HCT116 (cell line): ENCODE data around the gene GABPA.

Experiments
- CEBPB ChIP-seq: IDR thresholded peaks from 2 replicates; pipeline ENCODE4 v1.6.1; 2012; ENCODE audit warnings: low read depth
- EZH2 ChIP-seq: fragments of 200-600 bp; sonication (generic); IDR thresholded peaks from 2 replicates; pipeline ENCODE4 v1.6.1; 2017; ENCODE audit warnings: antibody characterized with exemption, mixed run types
- POLR2A ChIP-seq: IDR thresholded peaks from 2 replicates; pipeline ENCODE4 v1.7.0; 2011; ENCODE audit warnings: borderline replicate concordance; ENCODE audit not compliant: insufficient read depth, insufficient read length; ENCODE audit errors: extremely low read depth
- POLR2AphosphoS5 ChIP-seq: IDR thresholded peaks from 2 replicates; pipeline ENCODE4 v1.6.1; 2011; ENCODE audit warnings: mild to moderate bottlenecking, low read depth, low read length, moderate library complexity
- RAD21 ChIP-seq: IDR thresholded peaks from 2 replicates; pipeline ENCODE4 v1.6.1; 2012; ENCODE audit warnings: low read depth, mild to moderate bottlenecking
- YY1 ChIP-seq: IDR thresholded peaks from 2 replicates; pipeline ENCODE4 v1.6.1; 2011; ENCODE audit warnings: low read length, low read depth, moderate library complexity, mild to moderate bottlenecking; ENCODE audit not compliant: insufficient replicate concordance; ENCODE audit errors: extremely low read depth
- ZNF274 ChIP-seq: fragments of 200-500 bp; sonication (Bioruptor generic); IDR thresholded peaks from 2 replicates; pipeline ENCODE4 v1.6.1; 2014; ENCODE audit warnings: mild to moderate bottlenecking, low read depth, low read length, inconsistent platforms
- TF ChIP-seq, protein P1 (sequence below), 3 experiments: fragments of 200-600 bp in 1 of 3; sonication (generic) in 1 of 3; IDR thresholded peaks in 2 of 3; conservative IDR thresholded peaks in 1 of 3; 2 replicates each; pipeline ENCODE4 v1.5.1; 2012 to 2017; ENCODE audit warnings: low read depth in 2 of 3, low read length in 2 of 3, antibody characterized with exemption in 1 of 3, borderline replicate concordance in 1 of 3, control low read depth in 1 of 3, mild to moderate bottlenecking in 1 of 3, mixed read lengths in 1 of 3, mixed run types in 1 of 3, moderate library complexity in 1 of 3; ENCODE audit not compliant: insufficient read depth in 1 of 3
- TF ChIP-seq, protein P2 (sequence below): IDR thresholded peaks from 2 replicates; pipeline ENCODE4 v1.6.1; 2012

DNA sequence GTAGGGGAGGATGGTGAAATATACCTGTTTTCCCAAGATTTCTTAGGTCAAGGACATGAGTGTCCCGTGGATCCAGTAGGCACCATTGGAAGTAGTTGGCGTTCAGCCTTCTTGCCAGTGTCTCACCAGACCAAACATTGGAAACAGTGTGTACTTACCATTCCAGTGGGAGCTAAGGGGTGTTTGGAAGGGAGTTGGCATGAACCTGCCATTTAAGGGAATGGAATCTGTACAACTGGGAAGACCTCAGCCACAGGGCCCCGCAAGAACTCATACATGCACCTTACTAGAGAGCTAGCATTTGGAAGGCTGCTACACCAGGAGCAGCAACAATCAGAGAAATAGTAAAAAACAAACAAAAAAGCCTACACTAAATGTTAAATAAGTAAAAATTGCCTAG, 12.8 kb upstream of the GABPA start:
- TF ChIP-seq, protein P1, sequence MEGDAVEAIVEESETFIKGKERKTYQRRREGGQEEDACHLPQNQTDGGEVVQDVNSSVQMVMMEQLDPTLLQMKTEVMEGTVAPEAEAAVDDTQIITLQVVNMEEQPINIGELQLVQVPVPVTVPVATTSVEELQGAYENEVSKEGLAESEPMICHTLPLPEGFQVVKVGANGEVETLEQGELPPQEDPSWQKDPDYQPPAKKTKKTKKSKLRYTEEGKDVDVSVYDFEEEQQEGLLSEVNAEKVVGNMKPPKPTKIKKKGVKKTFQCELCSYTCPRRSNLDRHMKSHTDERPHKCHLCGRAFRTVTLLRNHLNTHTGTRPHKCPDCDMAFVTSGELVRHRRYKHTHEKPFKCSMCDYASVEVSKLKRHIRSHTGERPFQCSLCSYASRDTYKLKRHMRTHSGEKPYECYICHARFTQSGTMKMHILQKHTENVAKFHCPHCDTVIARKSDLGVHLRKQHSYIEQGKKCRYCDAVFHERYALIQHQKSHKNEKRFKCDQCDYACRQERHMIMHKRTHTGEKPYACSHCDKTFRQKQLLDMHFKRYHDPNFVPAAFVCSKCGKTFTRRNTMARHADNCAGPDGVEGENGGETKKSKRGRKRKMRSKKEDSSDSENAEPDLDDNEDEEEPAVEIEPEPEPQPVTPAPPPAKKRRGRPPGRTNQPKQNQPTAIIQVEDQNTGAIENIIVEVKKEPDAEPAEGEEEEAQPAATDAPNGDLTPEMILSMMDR (IDR thresholded peaks at IDR 0.05 in 2 of 3, conservative IDR thresholded peaks at IDR 0.05 in 1 of 3; ENCODE audit: borderline replicate concordance in 1 of 3, insufficient read depth in 1 of 3, low read depth in 2 of 3, low read length in 2 of 3) = no peak
- TF ChIP-seq ZNF274 (no peak), POLR2A (no peak), POLR2AphosphoS5 (no peak), RAD21 (no peak), CEBPB (no peak), EZH2 (no peak), YY1 (no peak)
- TF ChIP-seq, protein P2, sequence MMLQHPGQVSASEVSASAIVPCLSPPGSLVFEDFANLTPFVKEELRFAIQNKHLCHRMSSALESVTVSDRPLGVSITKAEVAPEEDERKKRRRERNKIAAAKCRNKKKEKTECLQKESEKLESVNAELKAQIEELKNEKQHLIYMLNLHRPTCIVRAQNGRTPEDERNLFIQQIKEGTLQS = no peak
